ENCODE measurements around the gene TACC2.
A peak's percentile ranks its signal among the peaks of the same experiment; 100 is the strongest.

TACC2 gene

DNA sequence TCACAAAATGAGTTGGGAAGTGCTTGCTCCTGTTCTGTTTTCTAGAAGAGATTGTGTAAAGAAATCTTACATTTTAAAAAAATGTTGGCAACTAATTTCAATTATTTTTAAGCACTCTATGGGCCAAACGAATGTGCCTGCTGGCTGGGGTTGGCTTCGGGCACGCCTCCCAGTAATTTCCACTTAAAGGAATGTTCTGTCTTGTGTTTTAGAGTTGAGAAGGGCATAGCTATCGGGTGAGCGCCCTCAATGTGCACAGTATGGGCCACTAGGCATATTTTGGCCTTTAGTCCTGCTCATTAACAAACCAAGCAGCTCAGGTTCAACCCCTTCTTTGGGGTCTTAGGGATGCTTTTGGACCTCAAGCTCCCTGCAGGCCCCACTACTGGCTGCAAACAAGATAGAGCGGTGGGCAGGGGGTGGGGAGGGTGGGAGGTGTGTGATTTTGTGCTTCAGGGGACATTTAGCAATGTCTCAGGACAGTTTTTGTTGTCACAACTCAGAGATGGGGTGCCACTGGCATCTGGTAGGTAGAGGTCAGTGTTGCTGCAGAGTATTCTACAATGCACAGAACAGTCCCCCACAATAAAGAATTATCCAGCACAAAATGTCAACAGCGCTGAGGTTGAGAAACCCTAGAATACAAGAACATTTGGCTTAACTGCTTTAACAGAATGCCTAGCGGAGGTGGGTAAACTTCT is 40.7 kb downstream of the TACC2 start:
- DNase-seq, result no peak

- DNase-seq, result no peak
Measured at GRCh38 chr10:122030200-122030552, 41.2 kb downstream of the TACC2 start.

GRCh38 chr10:122033224-122033926 is 44.4 kb downstream of the TACC2 start:
- peak; percentile 9 for DNase-seq

- DNase-seq, result no peak
Measured at GRCh38 chr10:122034149-122034756, 45.3 kb downstream of the TACC2 start.

- no peak for DNase-seq
Measured at GRCh38 chr10:122040786-122041185, 51.8 kb downstream of the TACC2 start.

DNA sequence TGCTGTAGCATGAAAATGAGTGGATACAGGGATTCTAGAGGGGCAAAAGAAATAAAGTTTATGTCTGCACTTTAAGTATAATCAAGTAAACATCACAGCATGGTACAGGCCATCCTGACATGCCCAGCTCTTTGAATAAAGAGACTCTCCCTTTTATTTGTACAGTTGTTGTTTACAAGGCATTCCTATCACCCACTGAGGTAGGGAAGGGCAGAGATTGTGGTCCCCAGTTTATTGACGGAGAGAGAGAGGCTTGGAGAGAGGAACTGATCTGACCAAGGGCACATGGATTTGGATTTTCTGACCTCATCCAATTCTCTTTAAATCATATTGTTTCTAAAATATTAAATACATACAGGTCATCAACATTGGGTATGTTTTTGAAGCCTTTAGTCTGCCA is 53.9 kb downstream of the TACC2 start:
- no peak for DNase-seq

DNA sequence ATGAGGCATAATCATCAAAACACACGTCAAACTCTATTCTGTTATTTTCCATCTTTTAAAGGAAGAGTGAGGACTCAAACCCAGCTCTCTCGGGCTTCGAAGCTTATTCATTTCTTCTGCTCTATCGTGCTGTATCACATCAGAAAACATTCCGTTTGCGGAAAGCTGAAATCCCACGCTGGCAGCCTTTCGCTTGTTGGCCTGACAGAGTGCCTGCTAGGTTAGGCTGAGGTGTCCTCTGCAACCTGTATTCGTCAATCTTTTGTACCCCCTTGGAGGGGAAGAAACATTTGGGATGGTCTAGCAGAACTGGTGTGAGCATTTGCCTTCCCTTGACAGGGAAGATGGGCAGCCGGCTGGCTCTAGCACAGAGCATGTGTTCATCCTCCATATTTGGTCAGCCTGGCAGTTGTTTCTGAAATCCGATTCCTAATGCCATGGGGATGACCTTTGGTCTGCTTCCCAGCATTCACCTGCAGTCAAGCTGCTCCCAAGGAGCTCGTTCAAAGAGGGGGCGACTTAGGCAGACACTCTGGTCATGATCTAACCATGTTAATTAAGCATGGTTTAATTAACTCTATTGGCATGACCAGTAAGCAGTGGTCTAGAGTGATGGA is 55.2 kb downstream of the TACC2 start:
- no peak for DNase-seq

DNA sequence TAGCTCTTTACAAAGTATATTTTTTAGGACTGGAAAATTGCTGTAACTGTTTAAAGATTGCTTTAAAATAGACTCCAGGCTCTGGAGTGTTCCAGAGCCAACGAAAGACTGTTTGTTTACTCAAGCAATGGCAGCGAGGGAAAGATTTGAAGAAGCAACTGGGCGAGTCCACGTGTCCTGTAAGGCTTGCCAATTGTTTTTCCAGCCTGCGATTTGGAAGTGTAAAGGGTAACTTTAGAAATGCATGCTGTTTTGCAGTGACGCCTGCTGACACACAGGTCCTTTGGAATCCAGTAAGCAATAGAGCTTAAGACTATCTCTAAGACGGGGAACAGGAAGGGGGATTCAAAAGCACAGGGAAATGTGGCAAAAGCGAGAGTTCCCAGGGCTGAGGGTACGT is 55.8 kb downstream of the TACC2 start:
- no peak for DNase-seq

DNA sequence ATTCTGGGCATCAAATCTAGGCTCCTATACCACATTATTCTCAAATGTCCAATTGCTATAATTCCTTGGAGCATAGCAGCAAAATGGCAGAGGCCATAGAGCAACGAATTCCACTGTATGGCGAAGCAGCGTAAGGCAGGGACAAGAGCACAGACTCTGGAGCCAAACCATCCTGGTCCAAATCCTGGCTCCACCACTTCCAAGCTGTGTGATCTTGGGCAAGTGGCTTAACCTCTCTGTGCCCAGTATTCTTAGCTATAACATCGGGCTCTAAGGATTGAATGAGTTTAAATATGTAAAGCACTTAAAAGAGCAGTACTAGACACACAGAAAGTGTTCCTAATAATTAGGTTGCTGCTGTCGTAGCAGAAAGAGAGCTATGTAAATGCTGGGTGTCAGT is 56.2 kb downstream of the TACC2 start:
- DNase-seq, result no peak

- no peak for DNase-seq
Measured at GRCh38 chr10:122047560-122047959, 58.6 kb downstream of the TACC2 start.

GRCh38 chr10:122049076-122049475 is 60.1 kb downstream of the TACC2 start:
- no peak for DNase-seq

DNA sequence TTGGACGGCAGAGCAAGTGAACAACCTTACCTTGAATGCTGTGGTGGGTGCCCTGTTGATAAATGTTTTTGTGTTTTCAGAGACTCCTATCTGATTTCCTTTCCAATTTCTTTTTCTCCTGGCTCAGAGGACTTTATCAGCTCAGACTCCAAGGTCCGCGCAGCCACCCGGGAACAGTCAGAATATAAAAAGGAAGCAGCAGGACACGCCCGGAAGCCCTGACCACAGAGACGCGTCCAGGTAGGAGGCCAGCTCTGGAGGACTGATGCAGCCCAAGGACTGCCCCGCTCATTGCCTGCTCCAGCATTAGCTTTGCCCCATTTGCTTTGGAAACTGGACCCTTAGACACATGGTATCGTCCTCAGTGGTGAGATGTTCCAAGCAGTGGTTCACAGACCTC is 61.3 kb downstream of the TACC2 start:
- no peak for DNase-seq

DNA sequence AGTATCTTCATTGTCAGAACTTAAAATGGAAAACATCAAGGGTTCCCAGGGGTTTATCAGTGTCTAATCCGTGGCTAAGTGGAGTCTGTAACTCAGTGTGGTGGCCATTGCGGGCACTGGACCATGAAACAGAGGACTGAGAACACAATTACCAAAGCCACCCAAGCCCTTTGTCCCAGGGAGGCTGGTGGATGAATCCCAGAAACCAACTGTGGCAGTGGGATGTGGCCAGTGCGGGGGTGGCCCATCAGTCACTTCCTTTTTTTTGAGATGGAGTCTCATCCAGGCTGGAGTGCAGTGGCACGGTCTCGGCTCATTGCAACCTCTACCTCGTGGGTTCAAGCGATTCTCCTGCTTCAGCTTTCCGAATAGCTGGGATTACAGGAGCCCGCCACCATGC is 61.8 kb downstream of the TACC2 start:
- no peak for DNase-seq

GRCh38 chr10:122051609-122052385 is 62.8 kb downstream of the TACC2 start:
- no peak for DNase-seq

GRCh38 chr10:122052701-122053100 is 63.7 kb downstream of the TACC2 start:
- DNase-seq, result no peak

DNA sequence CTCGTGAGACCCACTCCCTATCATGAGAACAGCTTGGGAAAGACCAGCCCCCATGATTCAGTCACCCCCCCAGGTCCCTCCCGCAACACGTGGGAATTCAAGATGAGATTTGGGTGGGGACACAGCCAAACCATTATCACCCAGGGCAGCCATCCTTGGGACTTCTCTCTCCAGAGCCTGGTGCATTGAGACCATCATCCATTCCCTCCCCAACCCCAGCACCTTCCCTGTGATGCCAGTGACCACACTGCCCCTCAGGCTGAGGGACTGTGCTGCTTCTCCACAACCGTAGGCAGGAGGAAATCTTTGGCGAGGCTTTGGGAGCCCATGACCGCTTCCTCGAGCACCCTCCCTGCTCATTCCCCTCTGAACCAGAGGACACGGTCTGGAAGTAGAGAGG is 64.4 kb downstream of the TACC2 start:
- DNase-seq, result no peak

DNA sequence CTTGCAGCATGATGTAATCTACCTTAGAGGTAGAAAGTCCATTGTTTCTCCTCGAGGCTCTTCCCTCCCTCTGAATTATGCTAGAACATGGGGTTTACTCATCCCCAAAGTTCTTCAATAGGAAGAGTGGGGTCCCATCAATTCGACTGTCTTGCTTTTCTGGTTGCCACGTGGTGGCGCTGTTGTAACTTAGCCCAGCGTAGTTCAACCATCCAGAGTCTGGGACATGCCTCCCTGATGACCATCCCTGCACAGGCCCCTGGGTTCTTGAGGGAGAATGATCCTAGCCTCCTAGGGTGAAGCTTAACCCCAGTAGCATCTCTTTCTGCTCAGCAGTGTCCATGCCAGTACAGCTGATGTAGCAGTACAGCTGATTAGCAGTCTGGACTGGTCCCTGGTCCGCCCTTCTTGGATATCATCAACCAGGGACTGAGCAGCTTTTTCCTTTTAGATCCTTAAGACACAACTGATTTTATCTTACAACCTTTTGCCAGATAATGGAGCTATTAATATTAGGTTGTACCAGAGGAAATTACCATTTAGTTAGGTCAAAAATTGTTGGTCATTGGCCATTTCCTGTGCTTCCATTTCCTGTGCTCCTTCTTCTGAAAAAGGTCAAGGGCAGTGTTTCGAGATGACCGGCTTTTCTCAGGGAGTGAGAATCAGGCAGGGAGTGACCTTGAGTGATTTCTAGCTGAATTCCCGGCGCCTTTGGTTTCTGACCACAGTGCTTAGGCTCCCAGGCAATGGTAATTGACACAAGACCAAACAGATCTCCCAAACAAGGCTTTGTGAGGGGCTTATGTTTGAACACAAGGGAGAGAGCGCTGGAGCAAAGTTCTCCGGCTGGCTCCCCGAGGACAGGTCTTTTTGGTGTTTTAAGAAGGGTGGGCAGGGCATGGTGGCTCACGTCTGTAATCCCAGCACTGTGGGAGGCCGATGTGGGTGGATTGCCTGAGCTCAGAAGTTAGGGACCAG is 65.4 kb downstream of the TACC2 start:
- DNase-seq, result no peak

DNA sequence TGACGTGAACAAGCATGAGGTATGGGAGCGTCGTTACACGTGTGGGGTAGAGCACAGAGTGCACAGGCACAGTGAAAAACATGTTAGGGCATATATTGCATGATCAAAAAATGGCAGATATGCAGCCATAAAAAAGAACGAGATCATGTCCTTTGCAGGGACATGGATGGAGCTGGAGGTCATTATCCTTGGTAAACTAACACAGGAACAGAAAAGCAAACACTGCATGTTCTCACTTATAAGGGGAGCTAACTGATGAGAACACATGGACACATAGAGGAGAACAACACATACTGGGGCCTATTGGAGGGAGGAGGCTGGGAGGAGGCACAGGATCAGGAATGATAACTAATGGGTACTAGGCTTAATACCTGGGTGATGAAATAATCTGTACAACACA is 66.3 kb downstream of the TACC2 start:
- no peak for DNase-seq

GRCh38 chr10:122056431-122057094 is 67.6 kb downstream of the TACC2 start:
- no peak for DNase-seq

DNA sequence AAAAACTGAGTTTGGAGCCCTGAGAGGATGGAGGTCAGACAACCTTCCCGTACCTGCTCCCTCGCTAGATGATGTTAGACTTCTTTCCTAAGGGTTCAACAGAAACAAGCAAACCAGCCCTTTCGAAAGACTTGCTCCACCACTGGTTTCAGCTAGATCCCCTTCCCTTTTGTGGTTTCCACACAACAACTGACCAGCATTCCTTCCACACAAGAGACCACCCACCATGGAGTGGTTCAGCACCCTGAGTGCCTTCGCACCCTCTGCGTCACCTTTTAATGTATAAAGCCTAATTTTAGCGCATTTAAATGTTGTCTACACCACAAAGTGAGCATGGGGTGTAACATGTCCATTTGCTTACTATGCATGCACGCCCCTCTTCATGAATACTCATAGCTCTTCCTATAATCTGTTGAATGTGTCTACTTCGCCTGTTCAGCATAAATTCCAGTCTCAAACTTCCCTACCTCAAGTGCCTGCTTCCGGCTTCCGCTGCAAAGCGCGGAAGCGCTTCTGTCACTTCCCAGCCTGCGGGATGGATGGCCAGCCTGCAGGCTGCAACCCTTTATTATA is 69.0 kb downstream of the TACC2 start:
- no peak for DNase-seq

GRCh38 chr10:122060250-122060649 is 71.3 kb downstream of the TACC2 start:
- no peak for DNase-seq

Measured in NCI-H345 (cell line).